Osteoblast (primary cell): ENCODE data around the gene TBC1D19. TPM values are rescaled to one million over a fixed set of nuclear protein-coding genes. Genes with fewer than 3 reads are reported as not detected.

Source experiments
- DNase-seq: peaks from one replicate; pipeline ENCODE4 v3.0.0; 2011; ENCODE audit warnings: low spot score, mixed read lengths; ENCODE audit not compliant: insufficient read length; ENCODE audit errors: missing footprints
- H2AFZ ChIP-seq: 2 replicates; pipeline ENCODE4 v1.6.0; 2011; ENCODE audit warnings: mild to moderate bottlenecking, low read length
- H3K27ac ChIP-seq: 2 replicates; pipeline ENCODE4 v1.5.1; 2011; ENCODE audit warnings: mild to moderate bottlenecking, low read depth, low read length, moderate library complexity
- H3K27me3 ChIP-seq: 2 replicates; pipeline ENCODE4 v1.6.0; 2012; ENCODE audit warnings: mild to moderate bottlenecking, control low read depth, inconsistent platforms, low read length, moderate library complexity; ENCODE audit not compliant: insufficient read depth
- H3K36me3 ChIP-seq: 2 replicates; pipeline ENCODE4 v1.5.1; 2011; ENCODE audit warnings: mild to moderate bottlenecking, low read length, control low read depth, moderate library complexity; ENCODE audit not compliant: insufficient read depth
- H3K4me1 ChIP-seq: 2 replicates; pipeline ENCODE4 v1.5.1; 2011; ENCODE audit warnings: mild to moderate bottlenecking, low read length, control low read depth, moderate library complexity; ENCODE audit not compliant: insufficient read depth
- H3K4me2 ChIP-seq: 2 replicates; pipeline ENCODE4 v1.6.0; 2011; ENCODE audit warnings: mild to moderate bottlenecking, low read length; ENCODE audit not compliant: insufficient read depth
- H3K4me3 ChIP-seq: fragments of 200-600 bp; sonication (generic); 3 replicates; pipeline ENCODE4 v1.5.1; 2012; ENCODE audit warnings: mild to moderate bottlenecking, low read length, inconsistent platforms; ENCODE audit not compliant: insufficient read depth
- H3K79me2 ChIP-seq: 2 replicates; pipeline ENCODE4 v1.6.0; 2012; ENCODE audit warnings: mild to moderate bottlenecking, low read length, control low read depth, inconsistent platforms; ENCODE audit not compliant: insufficient read depth
- H3K9me3 ChIP-seq: 2 replicates; pipeline ENCODE4 v1.5.1; 2011; ENCODE audit warnings: low read depth, low read length, control low read depth
- H4K20me1 ChIP-seq: 2 replicates; pipeline ENCODE4 v1.6.0; 2012; ENCODE audit warnings: mild to moderate bottlenecking, low read length, control low read depth; ENCODE audit not compliant: insufficient read depth
- CTCF ChIP-seq: IDR thresholded peaks from 2 replicates; pipeline ENCODE4 v1.5.1; 2011; ENCODE audit warnings: mild to moderate bottlenecking, low read depth, low read length, moderate library complexity; ENCODE audit errors: extremely low read depth
- total RNA-seq: library from RNA; depleted of rRNA; stranded (reverse); fragments of >200 nt; gene quantifications from 2 replicates; pipeline ENCODE4 v1.2.3, GENCODE V29; 2012

The TBC1D19 gene
- total RNA-seq, 1 donor, result 56.1 TPM

GRCh38 chr4:26779674-26780073 lies 195.8 kb downstream of the TBC1D19 start:
- Histone ChIP-seq H3K27ac (peak overlapping the region; percentile 12), H3K4me2 (no peak overlapping the region), H3K36me3 (no peaks in the 10 kb centered on the region), H3K27me3 (no peaks in the 10 kb centered on the region), H2AFZ (no peak overlapping the region), H3K4me3 (no peak overlapping the region), H3K9me3 (no peaks in the 10 kb centered on the region), H4K20me1 (no peaks in the 10 kb centered on the region), H3K4me1 (peaks cover 32% of the 10 kb centered on the region), H3K79me2 (no peaks in the 10 kb centered on the region)
- DNase-seq, result peak; percentile 48
- no peak for TF ChIP-seq CTCF

- no peak for TF ChIP-seq CTCF
- no peak overlapping the region for H2AFZ ChIP-seq
- no peaks in the 10 kb centered on the region for H3K36me3 ChIP-seq
- no peaks in the 10 kb centered on the region for H3K9me3 ChIP-seq
- H3K4me3 ChIP-seq, result no peak overlapping the region
- peak overlapping the region; percentile 12 for H3K27ac ChIP-seq
- DNase-seq, result no peak
- H3K79me2 ChIP-seq, result no peaks in the 10 kb centered on the region
- no peaks in the 10 kb centered on the region for H4K20me1 ChIP-seq
- H3K4me1 ChIP-seq, result peaks cover 32% of the 10 kb centered on the region
- H3K27me3 ChIP-seq, result no peaks in the 10 kb centered on the region
- H3K4me2 ChIP-seq, result peak overlapping the region; percentile 10
Measured at GRCh38 chr4:26780539-26780938, 196.7 kb downstream of the TBC1D19 start.

- H3K4me2 ChIP-seq, result no peak overlapping the region
- no peaks in the 10 kb centered on the region for H3K79me2 ChIP-seq
- DNase-seq, result no peak
- no peaks in the 10 kb centered on the region for H3K27me3 ChIP-seq
- TF ChIP-seq CTCF, result no peak
- H4K20me1 ChIP-seq, result no peaks in the 10 kb centered on the region
- H3K36me3 ChIP-seq, result no peaks in the 10 kb centered on the region
- H3K27ac ChIP-seq, result no peak overlapping the region
- peaks cover 34% of the 10 kb centered on the region for H3K4me1 ChIP-seq
- H2AFZ ChIP-seq, result no peak overlapping the region
- H3K9me3 ChIP-seq, result no peaks in the 10 kb centered on the region
- H3K4me3 ChIP-seq, result no peak overlapping the region
Measured at GRCh38 chr4:26782168-26782829, 198.4 kb downstream of the TBC1D19 start.

- no peak overlapping the region for H3K27ac ChIP-seq
- no peak overlapping the region for H3K4me3 ChIP-seq
- TF ChIP-seq CTCF, result no peak
- H3K36me3 ChIP-seq, result no peaks in the 10 kb centered on the region
- no peaks in the 10 kb centered on the region for H3K27me3 ChIP-seq
- no peak for DNase-seq
- peaks cover 39% of the 10 kb centered on the region for H3K4me1 ChIP-seq
- H2AFZ ChIP-seq, result no peak overlapping the region
- H3K79me2 ChIP-seq, result no peaks in the 10 kb centered on the region
- H4K20me1 ChIP-seq, result no peaks in the 10 kb centered on the region
- H3K9me3 ChIP-seq, result no peaks in the 10 kb centered on the region
- H3K4me2 ChIP-seq, result no peak overlapping the region
Measured at GRCh38 chr4:26782830-26783202, 198.9 kb downstream of the TBC1D19 start.
